ENCODE measurements around the gene ZG16. TPM values are rescaled to one million over a fixed set of nuclear protein-coding genes. Genes with fewer than 3 reads are reported as not detected.

Gene ZG16
- total and polyA plus RNA-seq, 3 donors from 2014 or later = 0.12 TPM; not detected in 2

DNA sequence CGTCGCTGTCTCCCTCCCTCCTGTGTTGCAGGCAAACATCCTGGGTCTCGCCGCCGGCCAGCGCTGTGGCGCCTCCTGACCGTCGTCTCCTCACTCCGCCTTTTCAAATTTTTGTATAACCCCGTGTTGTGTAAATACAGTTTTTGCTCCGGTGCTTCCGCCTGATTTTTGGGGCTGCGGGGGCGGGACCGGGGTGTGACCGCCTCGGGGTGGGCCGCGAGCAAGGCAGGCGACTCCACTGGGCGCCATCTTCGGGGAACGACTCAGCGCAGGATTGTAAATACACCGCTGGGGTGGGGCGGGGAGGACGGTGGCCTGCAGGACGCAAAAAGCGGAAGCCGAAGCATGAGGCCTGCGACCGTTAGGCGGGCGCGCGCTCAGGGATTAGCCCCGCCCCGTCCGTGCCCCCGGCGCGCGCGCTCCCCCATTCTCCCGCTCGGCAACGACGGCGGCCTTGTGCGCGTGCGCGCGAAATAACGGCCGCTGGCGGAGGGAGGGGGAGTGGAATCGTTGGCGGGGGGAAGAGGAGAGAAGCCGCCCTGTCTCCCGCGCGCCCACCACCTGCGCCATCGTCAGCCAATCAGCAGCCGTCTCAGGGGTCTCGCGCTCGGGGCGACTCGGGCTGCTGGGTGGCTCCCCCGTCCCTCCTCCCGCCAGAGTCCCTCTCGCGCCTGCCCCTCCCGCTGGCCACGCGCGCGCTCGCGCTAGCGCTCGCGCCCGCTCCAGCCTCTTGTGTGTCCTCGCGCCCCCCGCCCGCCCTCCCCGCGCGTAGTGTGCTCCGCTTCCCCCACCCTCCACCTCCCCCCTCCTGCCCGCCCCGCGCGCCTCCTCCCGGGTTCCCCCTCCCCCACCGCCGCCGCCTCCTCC, 27.4 kb downstream of the ZG16 start:
- Histone ChIP-seq H3K4me1 (peaks cover 39% of the 10 kb centered on the region), H3K36me3 (ENCODE audit: low read depth, missing control alignments) (no peaks in the 10 kb centered on the region)
- intact Hi-C loops (cut with DNase I; ENCODE audit: low total_unique reads) = no loop called here

GRCh38 chr16:29806099-29806579, 28.1 kb downstream of the ZG16 start, which contains the start of gene MAZ:
TSS of gene MAZ (plus strand) at chr16:29806529. CDS start at chr16:29806702, 173 bp downstream.
- H3K9me3 ChIP-seq = no peaks in the 10 kb centered on the region
- H3K27ac ChIP-seq = peak within 1 kb of the TSS; percentile 94 to 96
- H3K4me3 ChIP-seq = peak within 1 kb of the TSS; percentile 66 to 89
- H3K36me3 ChIP-seq (ENCODE audit: low read depth, missing control alignments) = no peaks in the 10 kb centered on the region
- 0% methylated on average over 8 of the region's 67 CpGs; no CpG with 5 or more reads in 1 of the 2 donors for WGBS, 2 donors
- H3K27me3 ChIP-seq = no peaks in the 10 kb centered on the region
- no peak for TF ChIP-seq POLR2A (IDR thresholded peaks at IDR 0.05)
- TF ChIP-seq CTCF (IDR thresholded peaks at IDR 0.05) = no peak
- peaks cover 46% of the 10 kb centered on the region for H3K4me1 ChIP-seq
- DNase-seq = no peak
- intact Hi-C loops (cut with DNase I; ENCODE audit: low total_unique reads) = no loop called here

More for the DNA sequence above, 27.4 kb downstream of the ZG16 start:
- H3K9me3 ChIP-seq = no peaks in the 10 kb centered on the region
- 0 to 1% methylated on average over 2 to 91 of the region's 103 CpGs for WGBS, 2 donors
- H3K4me3 ChIP-seq = peak overlapping the region; percentile 66 to 89
- TF ChIP-seq CTCF (IDR thresholded peaks at IDR 0.05) = peak in 2 of 3 experiments; percentile 7 to 16
- peak; percentile 25 for TF ChIP-seq POLR2A (IDR thresholded peaks at IDR 0.05)
- H3K27ac ChIP-seq = peak overlapping the region; percentile 93 to 94
- no peaks in the 10 kb centered on the region for H3K27me3 ChIP-seq
- peak; percentile 99 for DNase-seq

DNA sequence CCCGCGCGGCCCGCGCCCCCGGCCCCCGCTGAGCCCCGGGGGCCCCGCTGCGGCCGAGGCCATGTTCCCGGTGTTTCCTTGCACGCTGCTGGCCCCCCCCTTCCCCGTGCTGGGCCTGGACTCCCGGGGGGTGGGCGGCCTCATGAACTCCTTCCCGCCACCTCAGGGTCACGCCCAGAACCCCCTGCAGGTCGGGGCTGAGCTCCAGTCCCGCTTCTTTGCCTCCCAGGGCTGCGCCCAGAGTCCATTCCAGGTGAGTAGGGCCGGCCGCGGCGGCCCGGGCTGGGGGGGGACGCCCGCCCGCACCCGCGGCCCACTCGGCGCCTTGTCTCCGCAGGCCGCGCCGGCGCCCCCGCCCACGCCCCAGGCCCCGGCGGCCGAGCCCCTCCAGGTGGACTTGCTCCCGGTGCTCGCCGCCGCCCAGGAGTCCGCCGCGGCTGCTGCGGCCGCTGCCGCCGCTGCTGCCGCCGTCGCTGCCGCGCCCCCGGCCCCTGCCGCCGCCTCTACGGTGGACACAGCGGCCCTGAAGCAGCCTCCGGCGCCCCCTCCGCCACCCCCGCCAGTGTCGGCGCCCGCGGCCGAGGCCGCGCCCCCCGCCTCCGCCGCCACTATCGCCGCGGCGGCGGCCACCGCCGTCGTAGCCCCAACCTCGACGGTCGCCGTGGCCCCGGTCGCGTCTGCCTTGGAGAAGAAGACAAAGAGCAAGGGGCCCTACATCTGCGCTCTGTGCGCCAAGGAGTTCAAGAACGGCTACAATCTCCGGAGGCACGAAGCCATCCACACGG, 28.8 kb downstream of the ZG16 start:
- no peaks in the 10 kb centered on the region for H3K36me3 ChIP-seq (ENCODE audit: low read depth, missing control alignments)
- peak; percentile 54 for DNase-seq
- WGBS, 2 donors = 0 to 1% methylated on average over 1 to 52 of the region's 99 CpGs
- no peaks in the 10 kb centered on the region for H3K27me3 ChIP-seq
- H3K4me3 ChIP-seq = peak overlapping the region; percentile 58 to 71
- peak overlapping the region; percentile 92 to 96 for H3K27ac ChIP-seq
- TF ChIP-seq POLR2A (IDR thresholded peaks at IDR 0.05) (no peak), CTCF (IDR thresholded peaks at IDR 0.05) (no peak)
- peaks cover 51% of the 10 kb centered on the region for H3K4me1 ChIP-seq
- H3K9me3 ChIP-seq = no peaks in the 10 kb centered on the region
- intact Hi-C loops (cut with DNase I; ENCODE audit: low total_unique reads) = no loop called here

- WGBS, 2 donors = 0 to 2% methylated on average over 15 to 66 of the region's 69 CpGs
- Histone ChIP-seq H3K27ac (peak overlapping the region; percentile 92 to 96), H3K4me3 (peak overlapping the region; percentile 58 to 71), H3K27me3 (no peaks in the 10 kb centered on the region), H3K36me3 (ENCODE audit: low read depth, missing control alignments) (no peaks in the 10 kb centered on the region), H3K9me3 (no peaks in the 10 kb centered on the region), H3K4me1 (peaks cover 59% of the 10 kb centered on the region)
- TF ChIP-seq CTCF (IDR thresholded peaks at IDR 0.05) (peak in 2 of 3 experiments; percentile 18 to 31), POLR2A (IDR thresholded peaks at IDR 0.05) (no peak)
- intact Hi-C loops (cut with DNase I; ENCODE audit: low total_unique reads) = no loop called here
- peak; percentile 92 for DNase-seq
These were observed 29.6 kb downstream of the ZG16 start for GRCh38 chr16:29807426-29808218.
